GM19328 (cell line): ENCODE results near the gene KAT2B.
"Not testable (repeated sequence)": the region's sequence is repeated elsewhere in the genome, so short reads cannot be mapped to it uniquely, and the experiment has no call there.

ENCODE experiments used
- ATAC-seq: cut with Tn5 transposase; IDR thresholded peaks from one replicate; pipeline ENCODE4 v1.9.1; 2021; ENCODE audit warnings: mild to moderate bottlenecking, moderate library complexity; ENCODE audit not compliant: unreplicated experiment

KAT2B gene

DNA sequence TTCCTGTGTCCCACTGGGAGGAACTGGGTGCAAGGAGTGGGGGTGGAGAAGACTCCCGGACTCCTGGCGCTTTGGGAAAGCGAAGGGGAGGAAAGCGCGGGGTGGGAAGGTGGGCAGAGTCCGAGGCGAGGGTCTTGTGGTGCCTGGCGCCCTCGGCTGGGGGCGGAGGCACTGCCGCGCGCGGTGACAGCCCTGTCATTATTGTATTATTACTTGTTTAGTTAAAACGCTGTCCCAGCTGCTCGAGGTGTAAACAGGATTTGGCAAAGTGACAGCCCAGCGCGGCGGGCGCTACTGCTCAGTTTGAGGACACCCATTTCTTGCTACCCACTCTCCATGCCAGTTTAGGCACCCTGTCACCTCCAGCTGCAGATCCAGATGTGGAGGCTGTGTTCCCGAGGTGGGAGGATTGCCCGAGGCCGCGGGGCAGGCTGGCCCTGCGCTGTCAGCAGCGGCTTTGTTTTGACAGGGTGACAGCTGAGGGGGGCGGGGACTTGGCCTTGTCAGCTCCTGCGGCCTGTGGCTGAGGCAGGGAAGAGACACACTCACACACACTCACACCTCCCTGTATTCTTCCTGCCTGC is 1.0 kb downstream of the KAT2B start:
- ATAC-seq, result peak; percentile 33

GRCh38 chr3:20042331-20042730 is 2.1 kb downstream of the KAT2B start:
- ATAC-seq, result no peak

GRCh38 chr3:20043396-20043795 is 3.1 kb downstream of the KAT2B start:
- no peak for ATAC-seq

GRCh38 chr3:20043825-20044224 is 3.6 kb downstream of the KAT2B start:
- no peak for ATAC-seq

GRCh38 chr3:20045141-20045540 is 4.9 kb downstream of the KAT2B start:
- not testable (repeated sequence) for ATAC-seq

GRCh38 chr3:20046556-20046955 is 6.3 kb downstream of the KAT2B start:
- no peak for ATAC-seq

- no peak for ATAC-seq
Observed at GRCh38 chr3:20047341-20047779, 7.1 kb downstream of the KAT2B start.

DNA sequence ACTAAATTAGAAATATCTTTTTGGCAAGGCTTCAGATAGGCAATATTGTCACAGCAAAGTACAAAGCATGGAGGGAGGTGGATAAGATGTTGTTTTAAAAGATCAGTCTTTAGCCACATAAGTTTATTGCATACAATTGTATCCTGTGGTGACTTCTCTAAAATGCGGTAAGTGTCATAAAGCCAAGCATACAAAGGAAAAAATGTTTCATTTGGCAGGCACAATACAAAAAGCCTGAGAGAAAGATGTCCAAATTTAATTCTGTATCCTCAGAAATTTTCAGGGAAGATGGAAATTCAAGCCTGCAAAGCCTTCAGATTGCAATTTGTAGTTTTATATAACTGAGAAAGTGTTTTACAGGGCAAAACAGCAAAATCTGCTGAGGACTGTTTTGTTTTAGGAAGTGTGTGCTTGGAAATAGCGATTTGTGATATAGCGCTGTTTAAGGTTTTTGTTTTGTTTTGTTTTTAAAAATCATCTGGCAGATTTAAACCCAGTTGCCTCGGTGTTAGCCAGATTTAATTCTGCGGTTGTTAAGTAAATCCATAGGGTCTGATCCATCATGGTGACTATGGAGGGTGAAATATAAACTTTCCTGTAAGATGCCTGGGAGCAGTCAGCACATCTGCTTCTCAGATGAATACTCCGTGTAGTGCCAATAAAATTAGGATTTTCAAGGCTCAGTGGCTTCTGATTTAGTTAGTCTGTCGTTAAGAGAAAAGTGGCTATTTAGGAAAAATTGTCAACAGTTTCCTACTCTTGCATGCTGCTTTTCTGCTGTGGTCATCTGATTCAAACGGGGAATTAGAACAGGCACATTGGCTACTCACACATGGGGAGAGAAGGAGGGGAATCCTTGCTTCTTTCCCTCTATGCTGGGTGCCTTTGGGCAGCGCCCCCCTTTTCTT is 8.0 kb downstream of the KAT2B start:
- no peak for ATAC-seq

GRCh38 chr3:20051123-20051806 is 11.0 kb downstream of the KAT2B start:
- ATAC-seq, result no peak

DNA sequence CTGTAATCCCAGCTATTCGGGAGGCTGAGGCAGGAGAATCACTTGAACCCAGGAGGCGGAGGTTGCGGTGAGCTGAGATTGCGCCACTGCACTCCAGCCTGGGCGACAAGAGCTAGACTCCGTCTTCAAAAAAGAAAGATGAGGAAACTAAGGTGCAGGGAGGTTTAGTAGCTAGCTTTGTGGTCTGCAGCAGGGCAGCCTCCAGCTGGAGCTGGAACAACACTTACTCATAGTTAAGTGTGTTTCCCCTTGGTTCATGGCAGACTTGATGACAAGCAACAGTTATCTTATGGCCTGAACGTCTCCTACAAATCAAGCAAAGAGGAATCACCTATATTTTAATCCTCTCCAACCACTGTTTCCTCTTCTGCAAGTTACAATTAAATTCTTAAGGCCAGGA is 12.6 kb downstream of the KAT2B start:
- ATAC-seq, result no peak

- peak; percentile 61 for ATAC-seq
Observed at GRCh38 chr3:20054549-20054987, 14.3 kb downstream of the KAT2B start.

GRCh38 chr3:20055020-20055775 is 15.0 kb downstream of the KAT2B start:
- peak; percentile 22 for ATAC-seq

DNA sequence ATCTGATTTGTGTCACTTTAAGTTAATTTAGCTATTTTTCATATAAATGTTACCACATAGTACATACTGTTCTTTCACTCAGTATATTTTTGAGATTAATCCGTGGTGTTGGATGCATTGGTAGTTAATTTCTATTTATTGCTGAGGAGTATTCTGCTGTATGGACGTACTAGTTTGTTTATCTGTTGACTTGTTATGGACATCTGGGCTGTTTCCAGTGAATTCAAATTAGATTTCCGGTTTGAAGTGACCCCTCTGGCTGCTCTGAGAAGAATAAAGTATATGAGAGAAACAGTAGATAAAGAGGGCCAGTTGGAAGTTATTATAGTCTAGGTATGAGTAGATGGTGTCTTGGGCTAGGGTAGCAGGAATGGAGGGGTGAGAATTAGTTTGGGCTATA is 15.6 kb downstream of the KAT2B start:
- no peak for ATAC-seq

- ATAC-seq, result no peak
Observed at GRCh38 chr3:20056725-20057611, 16.7 kb downstream of the KAT2B start.

DNA sequence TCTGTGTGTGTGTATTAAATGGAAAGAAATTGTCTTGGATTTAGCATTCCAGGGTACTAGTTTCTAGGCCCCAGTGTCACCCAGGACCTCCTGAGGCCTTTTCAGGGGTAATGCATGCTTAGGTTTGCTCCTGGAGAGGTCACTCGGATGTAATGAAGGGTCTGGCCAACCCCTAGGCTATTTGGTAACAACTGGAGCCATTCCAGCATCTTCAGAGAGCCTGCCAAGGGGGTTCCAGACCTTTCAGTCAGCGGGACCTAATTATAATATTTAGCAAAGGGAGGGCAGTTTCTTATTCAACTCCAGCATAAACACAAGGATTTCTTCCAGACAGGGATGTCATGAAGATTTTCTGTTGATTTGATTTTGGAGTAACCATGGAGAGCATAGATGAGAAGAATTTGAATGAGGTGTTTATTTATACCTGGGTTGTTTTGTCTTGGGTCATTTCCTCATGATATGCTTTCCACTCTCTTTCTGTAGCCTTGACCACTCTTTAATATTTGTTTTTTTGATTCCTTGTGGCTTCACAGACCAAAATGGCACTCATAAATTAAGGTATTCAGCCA is 17.4 kb downstream of the KAT2B start:
- ATAC-seq, result no peak

GRCh38 chr3:20059929-20060328 is 19.7 kb downstream of the KAT2B start:
- ATAC-seq, result no peak

DNA sequence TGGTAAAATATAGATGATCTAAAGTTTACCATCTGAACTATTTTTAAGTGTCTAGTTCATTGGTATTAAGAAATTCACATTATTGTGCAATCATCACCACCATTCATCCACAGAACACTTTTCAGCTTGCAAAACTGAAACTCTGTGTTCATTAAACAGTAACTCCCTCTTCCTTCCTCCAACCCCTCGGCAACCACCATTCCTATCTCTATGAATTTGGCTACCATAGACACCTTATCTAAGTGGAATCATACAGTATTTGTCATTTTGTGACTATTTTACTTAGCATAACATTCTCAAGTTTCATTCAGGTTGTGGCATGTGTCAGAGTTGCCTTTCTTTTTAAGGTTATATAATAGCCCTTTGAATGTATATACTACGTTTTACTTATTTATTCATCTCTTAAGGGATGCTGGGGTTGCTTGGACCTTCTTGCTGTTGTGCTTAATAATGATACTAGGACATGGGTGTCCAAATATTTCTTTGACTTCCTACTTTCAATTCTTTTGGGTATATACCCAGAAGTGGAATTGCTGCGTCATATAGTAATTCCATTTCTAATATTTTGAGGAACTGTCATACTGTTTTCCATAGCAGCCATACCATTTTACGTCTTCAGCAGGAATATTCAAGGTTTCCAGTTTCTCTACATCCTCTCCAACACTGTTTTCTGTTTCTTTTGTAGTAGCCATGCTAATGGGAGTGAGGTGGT is 20.9 kb downstream of the KAT2B start:
- ATAC-seq, result no peak

- no peak for ATAC-seq
Observed at GRCh38 chr3:20062996-20063395, 22.8 kb downstream of the KAT2B start.

GRCh38 chr3:20064387-20064786 is 24.1 kb downstream of the KAT2B start:
- no peak for ATAC-seq
